ENCODE measurements around the gene PPHLN1. TPM values are rescaled to one million over a fixed set of nuclear protein-coding genes. Genes with fewer than 3 reads are reported as not detected.

PPHLN1 gene
- total and polyA plus RNA-seq, 2 of the 8 experiments (the other 6 are each of a cell fraction or from before 2014, with no cell fraction given) = 34.3 to 71.6 TPM

GRCh38 chr12:42336286-42336685 lies 10.3 kb downstream of the PPHLN1 start (continued):
- TF ChIP-seq CHD7 (IDR thresholded peaks at IDR 0.05; ENCODE audit: insufficient replicate concordance, low read length) = no peak
- no peak for TF ChIP-seq ATF3 (IDR thresholded peaks at IDR 0.05; ENCODE audit: insufficient read depth, low read depth, low read length)
- TF ChIP-seq MAFK (IDR thresholded peaks at IDR 0.05; ENCODE audit: low read depth, low read length) = no peak
- TF ChIP-seq NANOG (IDR thresholded peaks at IDR 0.05; ENCODE audit: insufficient read depth, low read depth, low read length, poor library complexity, severe bottlenecking) = no peak
- no peak for TF ChIP-seq TCF12 (IDR thresholded peaks at IDR 0.05; ENCODE audit: low read depth, low read length)
- TF ChIP-seq ASH2L (IDR thresholded peaks at IDR 0.05; ENCODE audit: low read length) = no peak
- TF ChIP-seq HDAC2 (IDR thresholded peaks at IDR 0.05; ENCODE audit: borderline replicate concordance in 1 of 2, low read depth in 2 of 2, low read length in 2 of 2) = no peak
- TF ChIP-seq RFX5 (IDR thresholded peaks at IDR 0.05; ENCODE audit: borderline replicate concordance, low read depth, low read length) = no peak
- no peak for TF ChIP-seq SP1 (IDR thresholded peaks at IDR 0.05; ENCODE audit: low read depth, low read length)
- no peak for TF ChIP-seq ZNF274 (IDR thresholded peaks at IDR 0.05; ENCODE audit: borderline replicate concordance, extremely low read depth, low read length)
- no peak for TF ChIP-seq TBP (IDR thresholded peaks at IDR 0.05; ENCODE audit: low read depth, low read length)
- TF ChIP-seq CBX8 (IDR thresholded peaks at IDR 0.05; ENCODE audit: borderline replicate concordance, low read depth, low read length) = no peak

All from H1 (cell line).